Endodermal cell (in vitro differentiated cells): ENCODE measurements around the gene LAIR2. TPM values are rescaled to one million over a fixed set of nuclear protein-coding genes. Genes with fewer than 3 reads are reported as not detected.
"Not testable (repeated sequence)": the region's sequence is repeated elsewhere in the genome, so short reads cannot be mapped to it uniquely, and the experiment has no call there.

Source experiments
- DNase-seq: peaks from one replicate; pipeline ENCODE4 v3.0.0-alpha.2; 2017
- H3K27ac ChIP-seq: 2 replicates; pipeline ENCODE4 v1.5.1; 2013; ENCODE audit warnings: mild to moderate bottlenecking, low read depth, low read length, moderate library complexity
- H3K27me3 ChIP-seq: 2 replicates; pipeline ENCODE4 v1.6.1; 2013; ENCODE audit warnings: mild to moderate bottlenecking, low read length, moderate library complexity; ENCODE audit not compliant: insufficient read depth, control insufficient read depth, poor library complexity, severe bottlenecking
- H3K36me3 ChIP-seq: 2 replicates; pipeline ENCODE4 v1.7.0; 2013; ENCODE audit warnings: mild to moderate bottlenecking, low read length, moderate library complexity; ENCODE audit not compliant: control insufficient read depth, insufficient read depth
- H3K4me1 ChIP-seq: one replicate; pipeline ENCODE4 v1.7.0; 2013; ENCODE audit warnings: low read length; ENCODE audit not compliant: control insufficient read depth, insufficient read depth
- H3K4me3 ChIP-seq: 2 replicates; pipeline ENCODE4 v1.5.1; 2013; ENCODE audit warnings: mild to moderate bottlenecking, low read length, moderate library complexity
- H3K9ac ChIP-seq: 2 replicates; pipeline ENCODE4 v1.6.1; 2013; ENCODE audit warnings: mild to moderate bottlenecking, low read length, moderate library complexity; ENCODE audit not compliant: poor library complexity, severe bottlenecking; ENCODE audit errors: extremely low read depth
- H3K9me3 ChIP-seq: 2 replicates; pipeline ENCODE4 v1.6.1; 2013; ENCODE audit warnings: mild to moderate bottlenecking, low read length, moderate library complexity; ENCODE audit not compliant: control insufficient read depth
- H3K27ac Mint-ChIP-seq: 2 replicates; pipeline ENCODE4 v1.8.0; 2020; ENCODE audit warnings: mixed read lengths
- H3K27me3 Mint-ChIP-seq: 2 replicates; pipeline ENCODE4 v1.8.0; 2021; ENCODE audit warnings: mild to moderate bottlenecking, mixed read lengths; ENCODE audit not compliant: insufficient read depth
- H3K36me3 Mint-ChIP-seq: 2 replicates; pipeline ENCODE4 v1.8.0; 2020; ENCODE audit warnings: low read depth, mixed read lengths
- H3K4me1 Mint-ChIP-seq: 2 replicates; pipeline ENCODE4 v1.8.0; 2020; ENCODE audit warnings: mixed read lengths
- H3K4me3 Mint-ChIP-seq: 2 replicates; pipeline ENCODE4 v1.8.0; 2020; ENCODE audit warnings: mild to moderate bottlenecking, moderate library complexity, mixed read lengths
- H3K9me3 Mint-ChIP-seq: 2 replicates; pipeline ENCODE4 v1.8.0; 2020; ENCODE audit warnings: mild to moderate bottlenecking, mixed read lengths
- WGBS, 2 experiments: methylation state at CpG; one replicate each; pipeline versions ENCODE4 v1.1.5 to v1.1.7; 2013; ENCODE audit warnings: missing lambda C conversion rate in 2 of 2, mixed read lengths in 1 of 2; ENCODE audit not compliant: insufficient coverage in 1 of 2, insufficient read length in 1 of 2; 5-methylcytosine and 5-hydroxymethylcytosine counted together
- total RNA-seq, 2 donors: library from RNA; stranded (reverse); fragmentation: NEBNext Ultra II Directional in 1 of 2; extraction: Animal tissue kit (Norgen Biotek cat#: 25700) in 1 of 2; gene quantifications; 2 replicates in 1 of 2; 3 replicates in 1 of 2; pipeline ENCODE4 v1.2.1, GENCODE V29; 2021
- TF ChIP-seq, protein P1 (sequence below): fragments of 200-600 bp; sonication (generic); conservative IDR thresholded peaks from 2 replicates; pipeline ENCODE4 v1.5.0; 2021; ENCODE audit warnings: antibody characterized with exemption, mild to moderate bottlenecking

LAIR2 gene
- total RNA-seq, 2 donors from 2014 or later: not detected

- H3K36me3 Mint-ChIP-seq: peaks cover 14% of the 10 kb centered on the region
- peak overlapping the region; percentile 62 for H3K9ac ChIP-seq
- DNase-seq: peak; percentile 97
Measured at GRCh38 chr19:54464630-54465425, 37.8 kb upstream of the LAIR2 start.

DNA sequence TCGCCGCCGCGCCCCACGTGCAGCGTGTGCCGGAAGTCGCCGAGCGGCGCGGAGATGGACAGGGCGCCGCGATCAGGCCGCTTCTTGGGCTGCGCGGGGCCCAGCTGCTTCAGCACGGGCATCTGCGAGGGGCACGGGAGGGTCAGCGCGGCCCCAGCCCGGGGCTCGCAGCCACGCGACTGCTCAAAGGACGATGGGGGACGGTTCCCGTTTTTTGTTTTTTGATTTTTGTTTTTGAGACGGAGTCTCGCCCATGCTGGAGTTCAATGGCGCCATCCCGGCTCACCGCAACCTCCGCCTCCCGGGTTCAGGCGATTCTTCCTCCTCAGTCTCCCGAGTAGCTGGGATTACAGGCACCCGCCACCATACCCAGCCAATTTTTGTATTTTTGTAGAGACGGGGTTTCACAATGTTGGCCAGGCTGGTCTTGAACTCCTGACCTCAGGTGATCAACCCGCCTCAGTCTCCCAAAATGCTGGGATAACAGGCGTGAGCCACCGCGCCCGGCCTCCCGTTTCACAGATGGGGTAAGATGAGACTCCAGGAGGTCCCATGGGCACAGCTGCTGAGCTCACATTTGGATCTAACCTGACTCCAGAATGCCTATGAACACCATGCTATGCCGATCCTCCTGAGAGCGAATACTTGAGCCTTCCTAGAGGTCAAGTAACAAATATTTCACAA, 37.1 kb upstream of the LAIR2 start:
- H3K9me3 ChIP-seq: no peaks in the 10 kb centered on the region
- peaks cover 11% of the 10 kb centered on the region for H3K36me3 Mint-ChIP-seq
- peaks cover 43% of the 10 kb centered on the region for H3K27me3 Mint-ChIP-seq
- peak overlapping the region; percentile 20 for H3K4me3 Mint-ChIP-seq
- TF ChIP-seq, protein P1, sequence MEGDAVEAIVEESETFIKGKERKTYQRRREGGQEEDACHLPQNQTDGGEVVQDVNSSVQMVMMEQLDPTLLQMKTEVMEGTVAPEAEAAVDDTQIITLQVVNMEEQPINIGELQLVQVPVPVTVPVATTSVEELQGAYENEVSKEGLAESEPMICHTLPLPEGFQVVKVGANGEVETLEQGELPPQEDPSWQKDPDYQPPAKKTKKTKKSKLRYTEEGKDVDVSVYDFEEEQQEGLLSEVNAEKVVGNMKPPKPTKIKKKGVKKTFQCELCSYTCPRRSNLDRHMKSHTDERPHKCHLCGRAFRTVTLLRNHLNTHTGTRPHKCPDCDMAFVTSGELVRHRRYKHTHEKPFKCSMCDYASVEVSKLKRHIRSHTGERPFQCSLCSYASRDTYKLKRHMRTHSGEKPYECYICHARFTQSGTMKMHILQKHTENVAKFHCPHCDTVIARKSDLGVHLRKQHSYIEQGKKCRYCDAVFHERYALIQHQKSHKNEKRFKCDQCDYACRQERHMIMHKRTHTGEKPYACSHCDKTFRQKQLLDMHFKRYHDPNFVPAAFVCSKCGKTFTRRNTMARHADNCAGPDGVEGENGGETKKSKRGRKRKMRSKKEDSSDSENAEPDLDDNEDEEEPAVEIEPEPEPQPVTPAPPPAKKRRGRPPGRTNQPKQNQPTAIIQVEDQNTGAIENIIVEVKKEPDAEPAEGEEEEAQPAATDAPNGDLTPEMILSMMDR: no peak
- no peak for DNase-seq
- H3K4me3 ChIP-seq: no peak overlapping the region
- WGBS, 2 experiments: 88 to 91% methylated on average over 30 to 49 of the region's 49 CpGs
- H3K4me1 Mint-ChIP-seq: no peaks in the 10 kb centered on the region
- H3K36me3 ChIP-seq: peaks cover 7% of the 10 kb centered on the region
- H3K27ac ChIP-seq: no peak overlapping the region
- no peaks in the 10 kb centered on the region for H3K4me1 ChIP-seq
- H3K27me3 ChIP-seq: peaks cover 21% of the 10 kb centered on the region
- H3K27ac Mint-ChIP-seq: no peak overlapping the region
- peaks cover 7% of the 10 kb centered on the region for H3K9me3 Mint-ChIP-seq
- H3K9ac ChIP-seq: no peak overlapping the region

More at GRCh38 chr19:54464630-54465425, 37.8 kb upstream of the LAIR2 start:
- 3 to 9% methylated on average over 19 to 85 of the region's 87 CpGs for WGBS, 2 experiments
- Histone ChIP-seq H3K4me3 (peak overlapping the region; percentile 82), H3K27ac (peak overlapping the region; percentile 88), H3K36me3 (peaks cover 13% of the 10 kb centered on the region), H3K9me3 (no peaks in the 10 kb centered on the region), H3K27me3 (peaks cover 14% of the 10 kb centered on the region), H3K4me1 (no peaks in the 10 kb centered on the region)
- Mint-ChIP-seq H3K27ac (peak overlapping the region; percentile 90), H3K9me3 (peaks cover 7% of the 10 kb centered on the region), H3K4me3 (peak overlapping the region; percentile 68), H3K4me1 (no peaks in the 10 kb centered on the region), H3K27me3 (peaks cover 35% of the 10 kb centered on the region)
- TF ChIP-seq, protein P1: no peak

DNA sequence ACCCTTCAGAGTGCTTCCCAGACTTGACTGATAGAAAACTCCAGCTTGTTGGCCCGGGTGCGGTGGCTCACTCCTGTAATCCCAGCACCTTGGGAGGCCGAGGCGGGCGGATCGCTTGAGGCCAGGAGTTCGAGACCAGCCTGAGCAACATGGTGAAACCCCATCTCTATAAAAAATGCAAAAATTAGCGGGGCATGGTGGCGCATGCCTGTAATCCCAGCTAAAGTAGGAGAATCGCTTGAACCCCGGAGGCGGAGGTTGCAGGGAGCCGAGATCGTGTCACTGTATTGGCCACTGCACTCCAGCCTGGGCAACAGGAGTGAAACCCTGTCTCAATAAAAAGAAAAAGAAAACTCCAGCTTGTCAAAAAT, 36.5 kb upstream of the LAIR2 start:
- H3K9me3 ChIP-seq, DNase-seq, H3K4me3 ChIP-seq, H3K9ac ChIP-seq, H3K36me3 ChIP-seq, H3K4me1 ChIP-seq, H3K4me3 Mint-ChIP-seq, H3K36me3 Mint-ChIP-seq, H3K9me3 Mint-ChIP-seq, H3K27ac ChIP-seq, H3K27ac Mint-ChIP-seq, H3K4me1 Mint-ChIP-seq: not testable (repeated sequence)
- H3K27me3 Mint-ChIP-seq: peaks cover 48% of the 10 kb centered on the region
- WGBS, 2 experiments: 87 to 93% methylated on average over 12 to 14 of the region's 14 CpGs
- H3K27me3 ChIP-seq: peaks cover 27% of the 10 kb centered on the region
